MCF 10A (cell line): ENCODE results near the gene NSMCE3. TPM values are rescaled to one million over a fixed set of nuclear protein-coding genes. Genes with fewer than 3 reads are reported as not detected.

Experiments
- BruUV-seq: library from RNA; stranded (reverse); fragments of 400-500 nt; replicated peaks from 2 replicates; lab custom pipeline; 2021; lab: Mats Ljungman, UMichigan
- CTCF ChIA-PET: fragments of 300-600 bp; sonication (Branson Sonifier 250); formaldehyde crosslinking; extraction: SDS; loops from one replicate; lab custom pipeline; 2021; ENCODE audit warnings: antibody characterized with exemption, inconsistent platforms; lab: Yijun Ruan, JAX
- POLR2A ChIA-PET: fragments of 300-600, 350-650 bp; sonication (Branson Sonifier 250); formaldehyde crosslinking; extraction: SDS; loops from one replicate; lab custom pipeline; 2020; ENCODE audit warnings: antibody characterized with exemption, inconsistent platforms; lab: Yijun Ruan, JAX
- DNase-seq: peaks from one replicate; pipeline ENCODE4 v3.0.0-alpha.2; 2018; ENCODE audit not compliant: unreplicated experiment
- H3K27ac Mint-ChIP-seq: one replicate; pipeline ENCODE4 v1.8.0; 2022; ENCODE audit warnings: mild to moderate bottlenecking, low read depth, mixed read lengths; ENCODE audit not compliant: unreplicated experiment
- H3K27me3 Mint-ChIP-seq: one replicate; pipeline ENCODE4 v1.8.0; 2022; ENCODE audit warnings: mixed read lengths; ENCODE audit not compliant: insufficient read depth, unreplicated experiment
- H3K36me3 Mint-ChIP-seq: one replicate; pipeline ENCODE4 v1.8.0; 2022; ENCODE audit warnings: mild to moderate bottlenecking, moderate library complexity, mixed read lengths; ENCODE audit not compliant: insufficient read depth, unreplicated experiment
- H3K4me1 Mint-ChIP-seq: one replicate; pipeline ENCODE4 v1.8.0; 2022; ENCODE audit warnings: mixed read lengths; ENCODE audit not compliant: insufficient read depth, unreplicated experiment
- H3K4me3 Mint-ChIP-seq: one replicate; pipeline ENCODE4 v1.8.0; 2022; ENCODE audit warnings: mild to moderate bottlenecking, moderate library complexity, mixed read lengths; ENCODE audit not compliant: unreplicated experiment
- H3K9me3 Mint-ChIP-seq: one replicate; pipeline ENCODE4 v1.8.0; 2022; ENCODE audit warnings: mixed read lengths; ENCODE audit not compliant: unreplicated experiment
- intact Hi-C: fragments of 100-400 bp; cut with micrococcal nuclease; formaldehyde crosslinking; loops from 2 replicates; pipeline ENCODE4 v1.14.1; 2022
- total RNA-seq: library from RNA; stranded (reverse); gene quantifications from 2 replicates; pipeline ENCODE4 v1.2.3, GENCODE V29; 2022
- TF ChIP-seq, protein P1 (sequence below): fragments of 200-600 bp; IDR thresholded peaks from one replicate; pipeline ENCODE4 v1.8.0; 2022; ENCODE audit warnings: antibody characterized with exemption, mild to moderate bottlenecking; ENCODE audit not compliant: unreplicated experiment

The NSMCE3 gene
- total RNA-seq, 1 experiment from 2014 or later = 6.7 TPM

DNA sequence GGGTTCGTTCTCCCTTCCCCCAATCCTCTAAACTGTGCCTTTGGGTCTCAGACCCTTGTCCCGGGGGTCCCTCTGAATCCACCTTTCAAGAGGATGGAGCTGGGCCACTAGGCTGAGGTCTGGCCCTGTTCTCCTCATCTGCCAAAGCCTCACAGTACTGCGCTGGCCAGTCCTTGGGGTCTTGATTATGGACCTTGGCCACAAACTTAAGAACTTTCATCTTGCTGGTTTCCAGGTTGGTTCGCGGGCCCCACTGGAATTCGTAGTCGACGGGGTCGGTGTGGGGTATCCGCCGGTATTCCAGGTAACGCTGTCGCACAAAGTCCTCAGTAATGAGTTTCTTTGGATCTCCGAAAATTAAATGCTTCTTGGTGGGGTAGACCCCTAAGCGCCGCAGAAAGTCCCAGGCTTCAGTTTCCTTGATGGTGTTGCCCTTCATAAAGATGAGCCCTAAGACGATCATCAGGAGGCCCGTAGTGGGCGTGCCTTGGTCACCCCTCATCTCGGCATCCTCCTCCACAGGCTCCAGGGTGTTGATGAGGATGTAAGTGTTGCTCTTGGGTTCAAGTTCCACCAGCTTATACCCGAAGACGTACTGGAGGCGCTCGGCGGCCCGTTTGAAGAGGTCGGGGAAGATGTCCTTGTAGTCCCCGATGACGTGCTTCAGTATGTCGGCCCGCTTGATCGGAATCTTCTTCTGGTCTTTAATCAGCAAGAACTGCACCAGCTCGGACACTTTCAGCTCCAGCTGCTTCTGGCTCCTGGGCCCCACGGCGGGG, 727 bp downstream of the NSMCE3 start:
- Mint-ChIP-seq H3K27me3 (no peaks in the 10 kb centered on the region), H3K4me3 (peak overlapping the region; percentile 93), H3K9me3 (no peaks in the 10 kb centered on the region), H3K27ac (peak overlapping the region; percentile 89), H3K4me1 (peaks cover 26% of the 10 kb centered on the region), H3K36me3 (peaks cover 6% of the 10 kb centered on the region)
- intact Hi-C loops = loop anchor here (5.0 kb wide), 1 partner anchor 1147 kb away; no protein-coding TSS in a partner anchor
- TF ChIP-seq, protein P1, sequence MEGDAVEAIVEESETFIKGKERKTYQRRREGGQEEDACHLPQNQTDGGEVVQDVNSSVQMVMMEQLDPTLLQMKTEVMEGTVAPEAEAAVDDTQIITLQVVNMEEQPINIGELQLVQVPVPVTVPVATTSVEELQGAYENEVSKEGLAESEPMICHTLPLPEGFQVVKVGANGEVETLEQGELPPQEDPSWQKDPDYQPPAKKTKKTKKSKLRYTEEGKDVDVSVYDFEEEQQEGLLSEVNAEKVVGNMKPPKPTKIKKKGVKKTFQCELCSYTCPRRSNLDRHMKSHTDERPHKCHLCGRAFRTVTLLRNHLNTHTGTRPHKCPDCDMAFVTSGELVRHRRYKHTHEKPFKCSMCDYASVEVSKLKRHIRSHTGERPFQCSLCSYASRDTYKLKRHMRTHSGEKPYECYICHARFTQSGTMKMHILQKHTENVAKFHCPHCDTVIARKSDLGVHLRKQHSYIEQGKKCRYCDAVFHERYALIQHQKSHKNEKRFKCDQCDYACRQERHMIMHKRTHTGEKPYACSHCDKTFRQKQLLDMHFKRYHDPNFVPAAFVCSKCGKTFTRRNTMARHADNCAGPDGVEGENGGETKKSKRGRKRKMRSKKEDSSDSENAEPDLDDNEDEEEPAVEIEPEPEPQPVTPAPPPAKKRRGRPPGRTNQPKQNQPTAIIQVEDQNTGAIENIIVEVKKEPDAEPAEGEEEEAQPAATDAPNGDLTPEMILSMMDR = no peak
- POLR2A ChIA-PET = no interaction called here
- DNase-seq = peak; percentile 20
- CTCF ChIA-PET = interaction anchor here (0.6 kb wide), 1 partner anchor 37 kb away, joined by 3 read pairs; no protein-coding TSS in a partner anchor
- BruUV-seq = TSS peak; percentile 76

DNA sequence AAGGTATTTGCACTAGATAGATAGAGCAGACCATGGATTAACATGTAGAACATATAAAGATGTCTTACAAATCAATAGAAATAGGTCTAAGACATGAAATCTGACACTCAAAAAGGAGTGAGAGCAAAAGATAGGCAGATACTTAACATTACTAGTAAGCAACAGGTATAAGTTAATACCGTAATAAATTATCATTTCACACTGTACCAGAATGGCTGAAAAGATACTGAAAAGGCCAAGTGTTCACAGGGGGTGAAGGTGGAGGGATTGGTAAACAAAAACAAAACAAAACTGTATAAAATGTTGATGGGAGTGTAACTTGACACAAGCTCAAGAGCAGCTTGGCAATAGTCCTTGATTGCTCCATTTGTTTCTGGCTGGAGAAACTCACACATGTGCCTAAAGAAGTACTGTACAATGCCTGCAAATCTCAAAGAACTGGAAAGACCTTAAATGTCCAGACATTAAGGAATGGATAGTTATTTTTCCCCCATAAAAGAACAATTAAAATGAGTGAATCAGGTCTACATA, 3.5 kb downstream of the NSMCE3 start:
- peaks cover 6% of the 10 kb centered on the region for H3K36me3 Mint-ChIP-seq
- intact Hi-C loops = loop anchor here (5.0 kb wide), 1 partner anchor 1144 kb away; no protein-coding TSS in a partner anchor
- BruUV-seq = no TSS peak
- no peaks in the 10 kb centered on the region for H3K27me3 Mint-ChIP-seq
- H3K4me1 Mint-ChIP-seq = peaks cover 26% of the 10 kb centered on the region
- CTCF ChIA-PET = no interaction called here
- no peak for DNase-seq
- TF ChIP-seq, protein P1 = no peak
- H3K4me3 Mint-ChIP-seq = no peak overlapping the region
- H3K9me3 Mint-ChIP-seq = no peaks in the 10 kb centered on the region
- H3K27ac Mint-ChIP-seq = peak overlapping the region; percentile 65
- POLR2A ChIA-PET = no interaction called here

DNA sequence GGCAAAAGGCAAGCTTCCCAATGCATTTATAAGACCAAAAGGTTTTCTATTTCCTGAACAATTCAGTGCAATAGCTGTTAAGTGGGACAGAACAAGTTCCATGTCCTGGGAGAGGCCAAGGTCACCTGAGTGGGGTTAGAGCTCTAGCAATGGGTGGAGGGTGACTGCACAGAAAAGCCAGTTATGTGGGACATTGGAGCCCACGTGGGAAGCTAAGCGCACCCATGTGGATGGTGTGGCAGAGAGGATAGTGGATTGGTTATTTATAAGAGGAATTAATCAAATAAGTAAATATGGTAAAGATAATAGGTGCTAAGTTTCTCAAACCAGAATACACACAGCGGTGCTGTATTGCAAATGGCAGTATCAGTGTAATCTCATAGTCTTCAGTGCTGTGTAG, 6.3 kb downstream of the NSMCE3 start:
- ChIA-PET POLR2A (no interaction called here), CTCF (no interaction called here)
- Mint-ChIP-seq H3K9me3 (no peaks in the 10 kb centered on the region), H3K36me3 (peaks cover 6% of the 10 kb centered on the region), H3K4me3 (no peak overlapping the region), H3K27me3 (no peaks in the 10 kb centered on the region), H3K4me1 (peaks cover 21% of the 10 kb centered on the region), H3K27ac (no peak overlapping the region)
- DNase-seq = no peak
- BruUV-seq = no TSS peak
- TF ChIP-seq, protein P1 = no peak
- intact Hi-C loops = no loop called here

DNA sequence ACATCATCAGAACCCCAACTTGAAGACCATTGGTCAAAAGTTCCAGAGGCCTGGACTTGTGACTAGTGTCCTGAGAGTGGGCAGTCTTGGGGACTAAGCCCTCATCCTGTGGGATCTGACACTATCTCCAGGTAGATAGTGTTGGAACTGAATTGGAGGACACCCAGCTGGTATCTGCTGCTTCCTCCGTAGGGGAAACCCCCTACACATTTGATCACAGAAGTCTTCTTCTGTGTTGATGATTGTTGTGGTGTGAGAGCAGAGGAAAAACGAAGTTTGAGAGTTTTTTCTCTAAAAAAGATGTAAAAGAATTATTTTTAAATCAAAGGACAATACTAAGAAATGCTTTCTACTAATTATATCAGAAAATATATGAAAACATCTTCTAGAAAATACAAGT, 6.9 kb downstream of the NSMCE3 start:
- intact Hi-C loops = no loop called here
- TF ChIP-seq, protein P1 = no peak
- H3K36me3 Mint-ChIP-seq = peaks cover 6% of the 10 kb centered on the region
- BruUV-seq = no TSS peak
- no peaks in the 10 kb centered on the region for H3K27me3 Mint-ChIP-seq
- peaks cover 21% of the 10 kb centered on the region for H3K4me1 Mint-ChIP-seq
- no peaks in the 10 kb centered on the region for H3K9me3 Mint-ChIP-seq
- POLR2A ChIA-PET = no interaction called here
- no peak for DNase-seq
- H3K4me3 Mint-ChIP-seq = no peak overlapping the region
- CTCF ChIA-PET = no interaction called here
- no peak overlapping the region for H3K27ac Mint-ChIP-seq
